ENCODE measurements around the gene MRPS17.
"Not testable (repeated sequence)": the region's sequence is repeated elsewhere in the genome, so short reads cannot be mapped to it uniquely, and the experiment has no call there.

Gene MRPS17

DNA sequence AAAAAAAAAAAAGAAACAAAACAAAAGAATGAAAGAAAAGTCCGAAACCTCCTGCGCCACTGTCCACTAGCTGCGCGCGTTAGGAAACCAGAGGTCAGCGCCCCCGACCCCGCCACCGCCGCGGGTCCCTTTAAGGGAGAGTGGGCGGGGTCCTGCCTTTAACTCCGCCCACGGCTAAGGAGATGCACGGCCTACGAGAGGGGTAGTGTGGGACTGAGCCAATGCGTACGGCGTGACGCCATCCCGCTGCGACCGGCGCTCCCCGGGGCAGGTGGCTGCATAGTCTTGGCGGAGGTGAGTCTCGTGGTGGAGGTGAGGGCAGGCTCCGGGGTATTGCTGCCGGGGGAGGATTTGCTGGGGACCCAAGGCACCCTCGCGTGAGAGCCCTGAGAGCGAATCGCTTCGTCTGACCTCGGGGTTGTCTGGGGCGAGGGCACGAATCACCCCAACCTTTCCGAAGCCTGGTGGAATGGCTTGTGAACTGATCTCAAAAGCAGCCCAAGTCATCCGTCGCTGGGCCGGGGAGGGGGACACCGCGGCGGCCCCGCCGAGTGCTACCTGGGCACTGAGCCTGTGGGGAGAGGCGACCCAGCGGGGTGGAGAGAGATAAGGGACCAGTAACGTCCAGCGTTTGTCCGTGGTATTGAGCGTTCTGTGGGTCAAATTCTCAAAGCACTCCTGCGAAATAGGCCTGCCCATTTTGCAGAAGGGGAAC lies at the start of gene MRPS17:
Gene MRPS17 (plus strand): TSS at position 241 of the 715 bp plus-strand sequence. CDS start 1,319 bp downstream, outside the sequence.
- DNase-seq (ENCODE audit: low read depth, low spot score) = peak; percentile 87

DNA sequence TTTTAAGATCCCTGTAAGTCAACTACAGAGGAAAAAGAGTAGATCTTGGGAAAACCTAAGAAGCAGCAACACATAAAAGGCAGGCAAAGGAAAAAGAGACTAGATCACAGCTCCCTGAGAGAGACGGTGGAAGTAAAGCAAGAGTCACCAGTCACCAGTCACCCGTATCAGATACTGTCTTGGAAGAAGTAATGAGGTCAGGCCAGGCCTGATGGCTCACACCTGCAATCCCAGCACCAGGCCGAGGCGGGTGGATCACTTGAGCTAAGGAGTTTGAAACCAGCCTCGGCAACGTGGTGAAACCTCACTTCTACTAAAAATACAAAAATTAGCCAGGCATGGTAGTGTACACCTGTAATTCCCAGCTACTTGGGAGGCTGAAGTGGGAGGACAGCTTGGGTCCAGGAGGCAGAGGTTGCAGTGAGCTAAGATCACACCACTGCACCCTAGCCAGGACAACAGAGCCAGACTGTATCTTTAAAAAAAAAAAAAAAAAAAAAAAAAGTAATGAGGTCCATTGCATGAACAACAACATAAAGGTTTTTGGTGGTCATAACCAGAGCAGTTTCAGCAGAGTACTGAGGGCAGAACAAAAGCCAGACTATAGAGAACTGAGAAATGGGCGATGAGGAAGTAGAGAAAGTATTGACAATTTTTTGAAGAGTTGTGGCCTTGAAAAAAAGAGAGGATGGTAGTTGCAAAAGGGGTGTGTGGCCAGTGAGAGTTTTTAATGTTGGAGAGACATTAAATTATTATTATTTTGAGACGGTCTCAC lies 47.5 kb upstream of the MRPS17 start:
- no peak for DNase-seq (ENCODE audit: low read depth, low spot score)

DNA sequence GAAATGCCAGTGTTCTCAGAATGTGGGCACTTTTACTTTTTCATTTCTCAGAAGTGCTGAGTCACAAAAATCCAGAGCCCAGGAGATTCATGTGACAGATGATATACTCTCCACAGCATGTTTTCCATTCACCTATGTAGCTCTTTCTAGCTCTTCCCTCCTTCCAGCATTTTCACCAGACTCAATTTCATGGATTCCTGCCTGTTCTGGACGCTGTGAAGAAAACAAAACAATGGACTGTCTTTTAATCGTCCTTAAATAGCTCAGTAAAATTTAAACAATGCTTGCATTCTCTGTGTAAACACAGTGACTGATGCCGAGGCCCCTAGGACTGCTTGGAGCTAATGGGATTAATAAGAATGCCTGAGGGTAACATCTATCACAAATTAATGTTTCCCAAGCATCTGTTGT lies 38.9 kb upstream of the MRPS17 start:
- no peak for DNase-seq (ENCODE audit: low read depth, low spot score)

DNA sequence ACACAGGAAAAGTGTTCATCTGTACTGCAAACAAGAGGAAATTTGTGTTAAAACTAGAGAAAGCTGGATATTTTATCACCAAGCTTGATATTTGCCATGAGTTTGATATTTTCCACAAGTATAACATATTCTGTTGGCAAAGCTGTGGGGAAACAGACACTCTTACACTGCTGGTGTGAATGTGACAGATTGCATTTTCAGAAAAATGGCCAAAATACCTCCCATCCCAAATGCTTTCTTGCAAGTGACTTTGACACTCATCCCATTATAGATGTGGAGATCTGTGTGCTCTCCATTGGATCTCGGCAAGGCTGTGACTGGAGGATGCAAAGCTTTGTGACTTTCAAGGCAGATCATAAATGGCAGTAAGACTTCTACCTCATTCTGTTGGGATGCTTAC lies 33.9 kb upstream of the MRPS17 start:
- no peak for DNase-seq (ENCODE audit: low read depth, low spot score)

DNA sequence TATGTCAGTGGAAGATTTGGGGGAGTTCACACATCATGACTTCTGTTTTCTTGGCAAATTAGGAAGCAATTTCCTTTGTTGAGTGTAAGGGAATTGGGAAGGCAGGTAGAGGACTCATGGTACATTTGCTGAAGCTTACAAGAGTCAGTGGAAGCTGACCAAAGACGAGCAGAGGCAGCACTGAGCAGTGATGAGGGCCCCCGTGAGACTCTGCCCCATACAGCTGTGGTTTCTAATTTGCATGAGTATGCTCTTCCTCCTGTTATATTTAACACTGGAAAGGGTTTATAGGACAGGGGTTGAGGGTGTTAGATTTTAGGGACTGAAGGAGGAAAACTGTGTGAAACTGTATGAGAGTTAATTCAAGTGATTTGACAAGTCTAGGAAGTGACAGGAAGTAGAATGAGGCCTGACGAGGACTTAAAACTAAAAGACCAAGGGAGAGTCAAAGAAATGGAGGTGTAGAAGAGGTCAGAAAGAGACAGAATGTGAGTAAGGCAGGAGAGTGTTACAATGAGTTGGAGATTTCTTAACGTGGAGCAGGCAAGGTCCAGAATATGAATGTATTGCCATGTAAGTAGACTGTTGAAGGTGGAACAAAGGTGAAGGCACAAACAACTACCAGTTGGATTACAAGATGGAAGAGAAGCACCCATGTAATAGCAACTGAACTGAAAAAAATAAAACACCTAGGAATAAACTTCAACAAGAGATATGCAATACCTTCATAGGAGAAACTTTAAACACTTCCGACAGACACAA lies 23.5 kb upstream of the MRPS17 start:
- DNase-seq (ENCODE audit: low read depth, low spot score) = no peak

DNA sequence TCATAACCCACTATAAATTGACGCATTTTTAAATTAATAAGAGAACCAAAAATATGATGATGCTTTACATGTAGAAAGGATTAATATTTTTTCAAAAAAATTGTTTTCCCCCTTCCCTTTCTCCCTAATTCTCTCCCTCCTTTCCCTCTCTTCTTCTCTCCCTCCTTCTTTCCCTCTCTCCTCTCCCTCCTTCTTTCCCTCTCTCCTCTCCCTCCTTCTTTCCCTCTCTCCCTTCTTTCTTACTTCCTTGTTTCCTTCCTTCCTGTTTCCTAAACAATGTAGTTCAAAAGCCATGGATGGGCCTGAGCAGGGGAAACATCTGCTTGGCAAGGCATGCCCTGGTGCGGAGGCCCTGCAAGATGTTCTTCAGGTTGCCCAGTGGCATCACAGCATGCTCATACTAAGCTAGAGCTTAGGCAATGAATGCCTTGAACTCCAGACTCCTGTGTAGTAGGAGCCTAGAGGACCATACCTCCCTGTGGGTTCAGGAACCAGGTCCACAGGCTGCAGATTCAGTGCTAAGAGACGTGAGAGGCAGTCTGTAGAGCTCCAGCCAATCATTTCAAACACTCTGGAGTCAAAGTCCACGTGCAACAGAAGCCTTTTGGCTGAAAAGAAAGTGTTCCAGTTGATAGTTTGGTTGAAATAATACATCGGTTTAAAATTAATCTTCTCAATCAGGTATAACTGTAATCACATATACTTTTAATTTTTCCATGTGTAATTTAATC lies 20.1 kb upstream of the MRPS17 start:
- DNase-seq (ENCODE audit: low read depth, low spot score) = no peak

DNA sequence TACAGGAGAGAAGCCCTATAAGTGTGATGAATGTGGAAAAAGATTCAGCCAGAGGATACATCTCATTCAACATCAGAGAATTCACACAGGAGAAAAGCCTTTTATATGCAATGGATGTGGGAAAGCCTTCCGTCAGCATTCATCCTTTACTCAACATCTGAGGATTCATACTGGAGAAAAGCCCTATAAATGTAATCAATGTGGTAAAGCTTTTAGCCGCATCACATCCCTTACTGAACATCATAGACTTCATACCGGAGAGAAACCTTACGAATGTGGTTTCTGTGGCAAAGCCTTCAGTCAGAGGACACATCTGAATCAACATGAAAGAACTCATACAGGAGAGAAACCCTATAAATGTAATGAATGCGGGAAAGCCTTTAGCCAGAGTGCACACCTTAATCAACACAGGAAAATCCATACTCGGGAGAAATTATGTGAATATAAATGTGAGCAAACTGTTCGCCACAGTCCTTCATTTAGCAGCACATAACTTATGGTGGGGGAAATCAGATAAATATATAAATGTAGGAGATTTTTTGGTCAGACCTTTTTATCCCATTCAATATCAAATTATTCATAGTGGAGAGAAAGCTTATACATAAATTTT lies 12.1 kb upstream of the MRPS17 start:
- no peak for DNase-seq (ENCODE audit: low read depth, low spot score)

DNA sequence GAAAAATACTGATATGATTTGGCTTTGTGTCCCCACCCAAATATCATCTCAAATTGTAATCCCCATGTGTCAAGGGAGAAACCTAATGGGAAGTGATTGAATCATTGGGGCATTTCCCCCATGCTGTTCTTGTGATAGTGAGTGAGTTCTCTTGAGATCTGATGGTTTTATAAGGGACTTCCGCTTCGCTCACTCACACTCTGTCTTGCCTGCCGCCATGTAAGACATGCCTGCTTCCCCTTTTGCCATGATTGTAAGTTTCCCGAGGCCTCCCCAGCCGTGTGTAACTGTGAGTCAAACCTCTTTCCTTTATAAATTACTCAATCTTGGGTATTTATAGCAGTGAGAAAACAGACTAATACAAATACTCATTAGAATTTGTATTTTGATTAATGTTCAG lies 5.1 kb upstream of the MRPS17 start:
- no peak for DNase-seq (ENCODE audit: low read depth, low spot score)

DNA sequence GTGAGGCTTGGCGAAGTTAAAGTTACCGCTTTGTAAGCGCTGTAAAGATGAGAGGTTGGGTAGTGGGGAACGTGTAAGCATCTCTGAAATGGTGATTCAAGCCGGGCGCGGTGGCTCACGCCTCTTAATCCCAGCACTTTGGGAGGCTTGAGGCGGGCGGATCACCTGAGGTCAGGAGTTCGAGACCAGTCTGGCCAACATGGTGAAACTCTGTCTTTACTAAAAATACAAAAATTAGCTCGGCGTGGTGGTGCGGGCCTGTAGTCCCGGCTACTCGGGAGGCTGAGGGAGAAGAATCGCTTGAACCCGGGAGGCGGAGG lies 635 bp downstream of the MRPS17 start:
- not testable (repeated sequence) for DNase-seq (ENCODE audit: low read depth, low spot score)

DNA sequence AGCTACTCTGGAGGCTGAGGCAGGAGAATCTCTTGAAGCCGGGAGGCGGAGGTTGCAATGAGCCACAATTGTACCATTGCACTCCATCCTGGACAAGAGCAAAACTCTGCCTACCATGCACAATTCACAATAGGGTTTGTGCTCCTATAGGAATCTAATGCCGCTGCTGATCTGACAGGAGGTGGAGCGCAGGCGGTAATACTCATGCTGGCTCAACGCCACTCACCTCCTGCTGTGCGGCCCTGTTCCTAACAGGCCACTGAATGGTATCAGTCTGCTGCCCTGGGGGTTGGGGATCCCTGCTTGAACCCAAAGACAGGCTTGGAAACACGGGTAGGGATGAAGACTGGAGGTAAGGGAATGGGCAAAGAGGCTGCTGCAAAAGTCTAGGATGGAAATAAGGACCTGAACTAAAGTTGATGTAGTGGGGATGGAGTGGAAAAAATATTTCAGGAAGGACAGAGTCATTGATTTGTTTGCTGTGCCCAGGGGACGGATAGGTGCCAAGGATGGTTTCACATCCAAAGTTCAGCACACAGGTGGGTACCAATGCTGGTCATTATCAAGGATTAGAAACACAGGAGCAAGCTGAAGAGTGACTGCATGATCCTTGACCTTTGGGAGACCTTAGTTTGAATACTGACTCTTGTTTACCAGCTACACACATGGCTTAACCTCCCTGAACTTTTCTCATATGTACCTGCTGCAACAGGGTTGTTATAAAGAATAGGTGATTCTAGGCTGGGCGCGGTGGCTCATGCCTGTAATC lies 2.2 kb downstream of the MRPS17 start:
- no peak for DNase-seq (ENCODE audit: low read depth, low spot score)

DNA sequence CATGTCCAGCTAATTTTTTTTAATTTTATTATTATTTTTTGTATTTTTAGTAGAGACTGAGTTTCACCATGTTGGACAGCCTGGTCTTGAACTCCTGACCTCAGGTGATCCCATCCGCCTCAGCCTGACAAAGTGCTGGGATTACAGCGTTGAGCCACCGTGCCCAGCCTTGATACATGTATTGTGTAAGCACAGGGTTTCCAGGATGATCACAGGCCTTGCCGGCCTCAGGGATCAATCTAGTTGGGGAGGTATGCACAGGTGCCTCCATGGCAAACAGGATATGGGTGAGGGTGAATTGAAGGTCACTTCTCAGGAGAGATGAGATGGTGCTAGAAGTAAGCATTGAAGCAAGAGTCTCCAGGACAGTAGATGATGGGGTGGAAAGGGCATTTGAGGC lies 5.5 kb downstream of the MRPS17 start:
- no peak for DNase-seq (ENCODE audit: low read depth, low spot score)

DNA sequence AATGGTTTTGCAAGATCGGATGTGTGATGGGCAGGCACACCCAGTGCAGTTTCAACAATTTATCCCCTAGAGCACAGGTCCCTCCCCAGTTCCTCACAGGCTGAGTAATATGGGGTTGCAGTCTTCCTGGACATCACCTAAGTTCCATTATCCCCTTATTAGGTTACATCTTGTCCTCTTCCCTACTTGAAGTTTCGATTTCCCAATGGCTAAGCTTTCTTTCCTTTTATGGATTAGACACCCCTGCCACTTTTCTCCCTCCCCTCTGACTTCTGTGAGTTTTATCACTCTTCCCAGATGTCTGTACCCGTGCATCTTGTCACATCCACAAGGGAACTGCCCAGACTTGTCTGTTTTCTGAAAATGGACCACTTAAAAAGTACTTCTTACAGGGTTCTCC lies 10.3 kb downstream of the MRPS17 start:
- no peak for DNase-seq (ENCODE audit: low read depth, low spot score)

DNA sequence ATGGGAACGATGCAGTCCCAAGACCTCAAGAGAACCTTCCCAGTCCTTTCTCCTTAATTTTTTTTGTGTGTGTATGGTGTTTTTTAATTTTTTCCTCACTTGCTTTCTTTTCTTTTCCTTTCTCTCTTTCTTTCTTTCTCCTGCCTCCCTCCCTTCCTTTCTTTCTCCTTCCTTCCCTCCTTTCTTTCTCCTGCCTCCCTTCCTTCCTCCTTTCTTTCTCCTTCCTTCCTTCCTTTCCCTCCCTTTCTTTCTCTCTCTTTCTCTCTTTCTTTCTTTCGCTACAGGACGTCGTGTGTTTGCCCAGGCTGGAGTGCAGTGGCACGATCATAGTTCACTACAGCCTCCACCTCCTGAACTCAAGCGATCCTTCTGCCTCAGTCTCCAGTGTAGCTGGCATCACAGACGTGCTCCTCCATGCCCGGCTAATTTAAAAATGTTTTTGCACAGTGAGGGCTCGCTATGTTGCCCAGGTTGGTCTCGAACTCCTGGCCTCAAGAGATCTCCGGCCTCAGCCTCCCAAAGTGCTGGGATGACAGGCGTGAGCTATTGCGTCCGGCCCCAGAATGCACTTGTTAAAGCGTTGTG lies 12.0 kb downstream of the MRPS17 start:
- DNase-seq (ENCODE audit: low read depth, low spot score) = no peak

DNA sequence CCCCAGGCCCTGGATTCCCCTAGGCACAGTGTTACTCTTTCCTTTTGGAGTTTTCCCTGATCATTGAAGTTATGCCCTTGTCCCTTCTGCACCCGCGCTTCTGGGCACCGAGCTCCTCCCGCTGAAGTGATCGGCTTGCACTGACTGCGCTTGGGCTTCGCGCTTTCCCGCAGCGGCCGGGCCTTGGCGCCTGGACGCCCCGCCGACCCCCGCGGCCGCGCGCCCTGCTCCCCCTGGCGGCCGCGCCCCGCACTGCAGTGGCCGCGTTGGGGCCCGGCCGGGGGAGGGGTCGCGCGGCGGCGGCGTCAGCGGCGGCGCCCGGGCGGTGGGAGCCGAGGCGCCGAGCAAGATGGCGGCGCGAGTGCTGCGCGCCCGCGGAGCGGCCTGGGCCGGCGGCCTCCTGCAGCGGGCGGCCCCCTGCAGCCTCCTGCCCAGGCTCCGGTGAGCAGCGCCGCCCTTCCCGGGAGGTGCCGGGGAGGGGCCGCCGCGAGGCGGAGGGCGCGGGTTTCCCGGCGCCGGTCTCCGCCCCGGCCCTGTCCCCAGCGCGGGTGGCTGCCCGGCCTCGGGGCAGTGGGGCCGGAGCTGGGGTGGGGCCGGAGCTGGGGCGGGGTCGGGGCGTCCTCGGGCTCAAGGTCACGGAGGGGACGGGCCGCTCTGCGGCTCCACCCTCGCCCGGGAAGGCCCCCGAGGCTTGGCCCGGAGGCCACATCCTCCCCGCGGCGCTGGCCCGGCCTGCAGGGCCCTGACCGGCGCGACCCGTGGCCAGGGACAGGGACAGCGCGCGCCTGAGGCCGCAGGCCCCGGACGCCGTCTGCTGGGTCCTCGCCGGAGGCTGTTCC lies 12.8 kb downstream of the MRPS17 start, which contains the start of gene NIPSNAP2:
Gene NIPSNAP2 (plus strand): TSS at position 325 of the 839 bp plus-strand sequence. CDS start 25 bp downstream, at position 350.
- DNase-seq (ENCODE audit: low read depth, low spot score) = peak; percentile 16

DNA sequence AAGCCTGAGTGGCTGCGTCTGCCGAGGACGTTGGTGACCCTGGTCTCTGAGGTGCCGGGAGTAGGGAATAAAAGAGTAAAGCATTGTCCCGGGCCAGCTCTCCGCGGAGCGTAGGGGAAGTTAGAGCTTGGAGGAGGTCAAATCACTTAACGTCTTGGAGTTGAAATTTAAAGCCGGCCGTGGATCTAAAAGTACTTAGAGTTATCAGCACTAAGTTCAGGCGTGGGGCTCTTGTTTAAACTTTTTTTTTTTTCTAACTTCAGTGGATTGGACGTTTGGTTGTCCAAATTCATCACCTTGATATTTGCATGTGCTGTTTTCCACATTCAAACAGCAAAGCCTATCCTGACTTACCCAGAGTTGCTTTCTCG lies 13.4 kb downstream of the MRPS17 start:
- no peak for DNase-seq (ENCODE audit: low read depth, low spot score)

DNA sequence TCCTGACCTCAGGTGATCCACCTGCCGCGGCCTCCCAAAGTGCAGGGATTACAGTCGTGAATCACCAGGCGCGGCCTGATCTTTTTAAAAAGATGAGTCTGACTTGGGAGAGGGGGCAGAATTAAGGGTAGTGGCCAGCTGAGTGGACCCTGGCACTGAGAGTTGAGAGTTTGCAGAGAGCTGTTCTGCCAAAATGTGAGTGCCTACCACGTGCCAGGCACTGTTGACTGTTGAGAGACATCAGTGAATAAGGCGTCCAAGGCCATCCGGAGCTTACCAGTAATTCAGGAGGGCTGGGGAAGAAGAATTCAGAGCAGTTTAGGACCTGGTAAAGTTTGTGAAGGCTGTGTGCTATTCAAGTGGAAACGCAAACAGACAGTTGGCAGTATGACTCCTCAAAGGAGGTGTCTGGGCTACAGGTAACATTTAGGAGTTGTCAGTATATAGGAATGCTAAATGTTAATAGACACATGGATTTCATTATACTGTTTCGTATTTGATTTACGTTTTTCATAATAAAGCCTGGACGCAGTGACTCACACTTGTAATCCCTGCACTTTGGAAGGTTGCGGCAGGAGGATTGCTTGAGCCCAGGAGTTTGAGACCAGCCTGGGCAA lies 14.2 kb downstream of the MRPS17 start:
- DNase-seq (ENCODE audit: low read depth, low spot score) = no peak

DNA sequence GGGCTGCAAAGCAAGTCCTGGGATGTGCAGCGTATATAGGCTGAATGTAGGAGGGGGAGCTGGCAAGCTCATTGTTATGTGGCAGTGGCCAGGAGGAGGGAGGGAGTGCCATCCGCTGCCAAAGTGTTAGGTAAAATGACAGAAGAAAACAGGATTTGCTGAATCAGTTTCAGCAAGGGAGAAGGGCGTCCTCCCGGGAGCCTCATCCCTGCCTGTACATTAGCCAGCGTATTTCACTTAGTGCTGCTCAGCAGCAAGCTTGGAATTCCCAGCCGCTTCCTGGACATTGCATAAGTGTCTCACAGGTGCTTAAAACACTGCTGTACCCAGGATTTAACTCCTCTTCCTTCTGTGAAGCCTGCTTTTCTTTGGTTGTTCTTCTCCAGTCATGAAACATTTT lies 15.2 kb downstream of the MRPS17 start:
- DNase-seq (ENCODE audit: low read depth, low spot score) = no peak

DNA sequence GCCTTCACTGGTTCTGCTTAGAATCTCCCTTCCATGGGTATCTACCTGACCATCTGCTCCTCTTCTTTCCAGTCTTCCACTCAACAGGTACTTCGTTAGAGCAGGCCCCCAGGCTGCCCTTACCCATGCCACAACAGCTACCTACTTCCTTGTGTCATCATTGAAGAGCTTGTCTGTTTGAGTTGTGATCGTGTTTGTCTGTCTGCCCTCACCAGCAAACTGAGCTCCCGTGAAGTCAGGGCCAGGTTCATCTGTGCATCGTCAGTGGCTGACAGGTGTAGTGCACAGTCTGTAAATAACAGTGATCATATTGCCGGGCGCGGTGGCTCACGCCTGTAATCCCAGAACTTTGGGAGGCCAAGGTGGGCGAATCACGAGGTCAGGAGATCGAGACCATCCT lies 17.7 kb downstream of the MRPS17 start:
- DNase-seq (ENCODE audit: low read depth, low spot score) = no peak

DNA sequence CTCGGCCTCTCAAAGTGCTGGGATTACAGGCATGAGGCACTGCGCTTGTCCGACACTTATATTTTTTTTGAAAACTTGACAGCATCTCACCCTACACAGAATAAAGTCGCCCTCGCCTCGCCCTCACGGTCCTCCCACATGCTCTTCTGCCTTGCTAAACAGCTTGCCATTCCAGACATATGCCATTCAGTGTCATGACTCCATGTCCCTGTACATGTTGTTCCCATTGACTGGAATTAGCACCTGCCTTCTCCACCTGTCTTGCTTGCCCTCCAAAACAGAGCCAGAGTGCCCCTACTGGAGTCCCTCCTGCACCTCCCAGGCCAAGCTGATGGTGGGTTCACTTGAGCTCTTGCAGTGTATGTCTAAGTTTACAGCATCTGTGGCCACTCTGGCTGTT lies 18.9 kb downstream of the MRPS17 start:
- no peak for DNase-seq (ENCODE audit: low read depth, low spot score)

Measured in activated naive CD8-positive, alpha-beta T cell treated with anti-CD3 and anti-CD28 coated beads, Interleukin-2, amount 50 U/mL, for 16 hours (primary cell).